SK-N-MC (cell line): ENCODE measurements around the gene GSTA2.
"Not testable (repeated sequence)": the region's sequence is repeated elsewhere in the genome, so short reads cannot be mapped to it uniquely, and the experiment has no call there.

Experiments used
- DNase-seq: peaks from one replicate; pipeline ENCODE4 v3.0.0-alpha.2; 2011; ENCODE audit warnings: low read depth, low spot score
- H3K27ac ChIP-seq: fragments of 200-600 bp; sonication (generic); 2 replicates; pipeline ENCODE4 v1.5.1; 2016; ENCODE audit warnings: mixed run types
- H3K36me3 ChIP-seq: fragments of 200-600 bp; sonication (generic); 2 replicates; pipeline ENCODE4 v1.6.1; 2017; ENCODE audit warnings: antibody characterized with exemption, low read length, mixed read lengths; ENCODE audit not compliant: insufficient read depth
- H3K4me3 ChIP-seq: fragments of 200-600 bp; sonication (generic); 2 replicates; pipeline ENCODE4 v1.5.1; 2016
- H3K9ac ChIP-seq: fragments of 200-600 bp; sonication (generic); 2 replicates; pipeline ENCODE4 v1.8.0; 2017; ENCODE audit warnings: mixed run types, mixed read lengths; ENCODE audit not compliant: insufficient read length
- H3K9me3 ChIP-seq: fragments of 200-600 bp; sonication (generic); 2 replicates; pipeline ENCODE4 v1.6.1; 2017; ENCODE audit warnings: low read depth, mild to moderate bottlenecking, antibody characterized with exemption, low read length, moderate library complexity, mixed read lengths
- EZH2 ChIP-seq: fragments of 200-600 bp; sonication (generic); IDR thresholded peaks from one replicate; pipeline ENCODE4 v1.6.1; 2017; ENCODE audit warnings: antibody characterized with exemption
- FOXP2 ChIP-seq: optimal IDR thresholded peaks from 2 replicates; pipeline ENCODE3; 2011; ENCODE audit warnings: mild to moderate bottlenecking, moderate library complexity; ENCODE audit not compliant: insufficient read depth; ENCODE audit errors: extremely low read length, control extremely low read depth
- POLR2AphosphoS5 ChIP-seq: IDR thresholded peaks from 2 replicates; pipeline ENCODE4 v1.6.1; 2012; ENCODE audit warnings: mild to moderate bottlenecking, low read depth, low read length, borderline replicate concordance

The GSTA2 gene

GRCh38 chr6:52788478-52788877 lies 25.2 kb upstream of the GSTA2 start:
- TF ChIP-seq FOXP2, result no peak
- TF ChIP-seq POLR2AphosphoS5, result no peak
- TF ChIP-seq EZH2, result no peak
- Histone ChIP-seq H3K9me3 (no peaks in the 10 kb centered on the region), H3K27ac (no peak overlapping the region), H3K4me3 (no peak overlapping the region), H3K36me3 (no peaks in the 10 kb centered on the region), H3K9ac (no peak overlapping the region)
- no peak for DNase-seq

GRCh38 chr6:52787917-52788316 lies 24.6 kb upstream of the GSTA2 start:
- no peak overlapping the region for H3K27ac ChIP-seq
- no peak overlapping the region for H3K4me3 ChIP-seq
- H3K36me3 ChIP-seq, result no peaks in the 10 kb centered on the region
- no peak for DNase-seq
- no peak for TF ChIP-seq POLR2AphosphoS5
- TF ChIP-seq FOXP2, result no peak
- no peak for TF ChIP-seq EZH2
- H3K9me3 ChIP-seq, result no peaks in the 10 kb centered on the region
- no peak overlapping the region for H3K9ac ChIP-seq

GRCh38 chr6:52786249-52786956 lies 23.1 kb upstream of the GSTA2 start:
- no peak overlapping the region for H3K9ac ChIP-seq
- no peak for TF ChIP-seq EZH2
- TF ChIP-seq POLR2AphosphoS5, result no peak
- no peak for TF ChIP-seq FOXP2
- no peak overlapping the region for H3K4me3 ChIP-seq
- no peaks in the 10 kb centered on the region for H3K36me3 ChIP-seq
- no peak overlapping the region for H3K27ac ChIP-seq
- DNase-seq, result no peak
- no peaks in the 10 kb centered on the region for H3K9me3 ChIP-seq

- not testable (repeated sequence) for DNase-seq, H3K27ac ChIP-seq
Observed at GRCh38 chr6:52782696-52783274, 19.5 kb upstream of the GSTA2 start.

GRCh38 chr6:52782209-52782608 lies 18.9 kb upstream of the GSTA2 start:
- not testable (repeated sequence) for H3K4me3 ChIP-seq, H3K9ac ChIP-seq, H3K27ac ChIP-seq, H3K36me3 ChIP-seq, H3K9me3 ChIP-seq, DNase-seq

More at GRCh38 chr6:52782696-52783274, 19.5 kb upstream of the GSTA2 start:
- H3K9me3 ChIP-seq, H3K4me3 ChIP-seq, H3K9ac ChIP-seq, H3K36me3 ChIP-seq: not testable (repeated sequence)

- no peak overlapping the region for H3K27ac ChIP-seq
- H3K9ac ChIP-seq, result no peak overlapping the region
- TF ChIP-seq FOXP2, result no peak
- no peak for TF ChIP-seq EZH2
- no peak for TF ChIP-seq POLR2AphosphoS5
- DNase-seq, result no peak
- no peaks in the 10 kb centered on the region for H3K9me3 ChIP-seq
- H3K36me3 ChIP-seq, result no peaks in the 10 kb centered on the region
- H3K4me3 ChIP-seq, result no peak overlapping the region
Observed at GRCh38 chr6:52779237-52779636, 16.0 kb upstream of the GSTA2 start.

GRCh38 chr6:52776711-52777351 lies 13.6 kb upstream of the GSTA2 start:
- not testable (repeated sequence) for H3K9me3 ChIP-seq

GRCh38 chr6:52769399-52769798 lies 6.1 kb upstream of the GSTA2 start:
- H3K36me3 ChIP-seq, H3K9ac ChIP-seq, H3K27ac ChIP-seq, H3K9me3 ChIP-seq, DNase-seq, H3K4me3 ChIP-seq: not testable (repeated sequence)

More at GRCh38 chr6:52776711-52777351, 13.6 kb upstream of the GSTA2 start:
- H3K27ac ChIP-seq, H3K4me3 ChIP-seq, DNase-seq, H3K36me3 ChIP-seq, H3K9ac ChIP-seq: not testable (repeated sequence)

GRCh38 chr6:52767658-52768057 lies 4.4 kb upstream of the GSTA2 start:
- H3K9ac ChIP-seq, DNase-seq, H3K36me3 ChIP-seq, H3K9me3 ChIP-seq, H3K27ac ChIP-seq, H3K4me3 ChIP-seq: not testable (repeated sequence)

GRCh38 chr6:52761673-52762491 lies 1.4 kb downstream of the GSTA2 start:
- not testable (repeated sequence) for H3K4me3 ChIP-seq, H3K9ac ChIP-seq, H3K36me3 ChIP-seq, H3K27ac ChIP-seq, DNase-seq, H3K9me3 ChIP-seq
